Urinary bladder (tissue), 4 donors: Measurements from ENCODE around the gene SEMG2. TPM values are rescaled to one million over a fixed set of nuclear protein-coding genes. Genes with fewer than 3 reads are reported as not detected.

ENCODE experiments used
- DNase-seq: peaks from one replicate; pipeline ENCODE4 v3.0.0-alpha.2; 2015; ENCODE audit errors: extremely low spot score
- H3K27ac ChIP-seq: one replicate; pipeline ENCODE4 v1.5.1; 2013; ENCODE audit warnings: low read depth, mild to moderate bottlenecking, moderate library complexity
- H3K36me3 ChIP-seq: one replicate; pipeline ENCODE4 v1.6.1; 2013; ENCODE audit warnings: mild to moderate bottlenecking, moderate library complexity; ENCODE audit not compliant: insufficient read depth
- H3K4me1 ChIP-seq: one replicate; pipeline ENCODE4 v1.6.1; 2013; ENCODE audit warnings: mild to moderate bottlenecking, moderate library complexity; ENCODE audit not compliant: insufficient read depth
- H3K4me3 ChIP-seq: one replicate; pipeline ENCODE4 v1.5.1; 2013; ENCODE audit warnings: low read depth, low read length
- WGBS: extraction: QIAGEN DNeasy Blood & Tissue Kit; methylation state at CpG from one replicate; pipeline ENCODE4 v1.1.7; 2013; 5-methylcytosine and 5-hydroxymethylcytosine counted together
- polyA plus RNA-seq: library from polyadenylated mRNA; stranded (reverse); fragments of 200-250 nt; gene quantifications from one replicate; pipeline ENCODE4 v1.2.3, GENCODE V29; 2013
- total RNA-seq: library from RNA; depleted of rRNA; stranded (reverse); fragments of >200 nt; gene quantifications from one replicate; pipeline ENCODE4 v1.2.3, GENCODE V29; 2014
- donor health status: healthy with polysubstance abuse.
- donor health status: healthy.

Gene SEMG2, protein sequence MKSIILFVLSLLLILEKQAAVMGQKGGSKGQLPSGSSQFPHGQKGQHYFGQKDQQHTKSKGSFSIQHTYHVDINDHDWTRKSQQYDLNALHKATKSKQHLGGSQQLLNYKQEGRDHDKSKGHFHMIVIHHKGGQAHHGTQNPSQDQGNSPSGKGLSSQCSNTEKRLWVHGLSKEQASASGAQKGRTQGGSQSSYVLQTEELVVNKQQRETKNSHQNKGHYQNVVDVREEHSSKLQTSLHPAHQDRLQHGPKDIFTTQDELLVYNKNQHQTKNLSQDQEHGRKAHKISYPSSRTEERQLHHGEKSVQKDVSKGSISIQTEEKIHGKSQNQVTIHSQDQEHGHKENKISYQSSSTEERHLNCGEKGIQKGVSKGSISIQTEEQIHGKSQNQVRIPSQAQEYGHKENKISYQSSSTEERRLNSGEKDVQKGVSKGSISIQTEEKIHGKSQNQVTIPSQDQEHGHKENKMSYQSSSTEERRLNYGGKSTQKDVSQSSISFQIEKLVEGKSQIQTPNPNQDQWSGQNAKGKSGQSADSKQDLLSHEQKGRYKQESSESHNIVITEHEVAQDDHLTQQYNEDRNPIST
- total RNA-seq: not detected
- polyA plus RNA-seq: not detected

DNA sequence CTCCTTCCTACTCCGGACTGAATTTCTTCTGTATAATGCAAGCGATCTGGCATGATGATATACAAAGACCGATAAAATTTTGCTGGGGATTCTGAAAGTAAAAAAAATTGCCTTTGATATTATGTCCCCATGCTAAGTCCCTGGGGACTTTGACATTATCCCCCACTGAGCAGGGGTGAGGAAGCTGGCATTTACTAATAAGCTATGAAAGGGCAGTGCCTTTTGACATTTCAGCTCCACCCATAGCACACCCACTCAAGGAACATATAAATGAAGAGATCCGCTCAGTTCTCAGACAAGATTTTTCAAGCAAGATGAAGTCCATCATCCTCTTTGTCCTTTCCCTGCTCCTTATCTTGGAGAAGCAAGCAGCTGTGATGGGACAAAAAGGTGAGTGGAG lies at the start of gene SEMG2:
TSS of gene SEMG2 (plus strand) at position 298 of the 400 bp plus-strand sequence. CDS start at position 315, 17 bp downstream.
- H3K27ac ChIP-seq: no peak within 1 kb of the TSS
- no peaks in the 10 kb centered on the region for H3K36me3 ChIP-seq
- no peak for DNase-seq
- no peak within 1 kb of the TSS for H3K4me3 ChIP-seq
- H3K4me1 ChIP-seq: no peaks in the 10 kb centered on the region
- 89% methylated on average over 4 of the region's 4 CpGs for WGBS

DNA sequence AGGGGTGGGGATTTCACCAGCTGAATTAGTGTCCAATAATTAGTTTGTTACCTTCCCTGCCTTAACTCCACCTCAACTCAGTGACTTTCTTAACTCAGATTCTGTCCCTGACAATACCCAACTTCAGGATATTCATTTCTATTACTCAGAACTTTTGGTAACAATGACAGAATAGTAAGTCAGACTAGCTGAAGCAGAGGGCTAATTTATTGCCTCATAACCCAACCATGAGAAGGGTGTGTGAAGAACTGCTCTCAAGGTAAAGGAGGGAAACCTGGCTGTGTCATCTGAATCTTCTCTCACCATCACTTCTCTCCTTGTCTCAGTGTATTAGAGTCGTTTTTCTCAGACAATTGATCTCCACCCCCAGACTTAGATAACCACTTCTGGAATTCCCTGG lies 47.7 kb upstream of the SEMG2 start:
- Histone ChIP-seq H3K4me3 (no peak overlapping the region), H3K4me1 (no peaks in the 10 kb centered on the region), H3K27ac (no peak overlapping the region), H3K36me3 (no peaks in the 10 kb centered on the region)
- DNase-seq: no peak
- WGBS: 21% methylated on average over 1 of the region's 1 CpG

DNA sequence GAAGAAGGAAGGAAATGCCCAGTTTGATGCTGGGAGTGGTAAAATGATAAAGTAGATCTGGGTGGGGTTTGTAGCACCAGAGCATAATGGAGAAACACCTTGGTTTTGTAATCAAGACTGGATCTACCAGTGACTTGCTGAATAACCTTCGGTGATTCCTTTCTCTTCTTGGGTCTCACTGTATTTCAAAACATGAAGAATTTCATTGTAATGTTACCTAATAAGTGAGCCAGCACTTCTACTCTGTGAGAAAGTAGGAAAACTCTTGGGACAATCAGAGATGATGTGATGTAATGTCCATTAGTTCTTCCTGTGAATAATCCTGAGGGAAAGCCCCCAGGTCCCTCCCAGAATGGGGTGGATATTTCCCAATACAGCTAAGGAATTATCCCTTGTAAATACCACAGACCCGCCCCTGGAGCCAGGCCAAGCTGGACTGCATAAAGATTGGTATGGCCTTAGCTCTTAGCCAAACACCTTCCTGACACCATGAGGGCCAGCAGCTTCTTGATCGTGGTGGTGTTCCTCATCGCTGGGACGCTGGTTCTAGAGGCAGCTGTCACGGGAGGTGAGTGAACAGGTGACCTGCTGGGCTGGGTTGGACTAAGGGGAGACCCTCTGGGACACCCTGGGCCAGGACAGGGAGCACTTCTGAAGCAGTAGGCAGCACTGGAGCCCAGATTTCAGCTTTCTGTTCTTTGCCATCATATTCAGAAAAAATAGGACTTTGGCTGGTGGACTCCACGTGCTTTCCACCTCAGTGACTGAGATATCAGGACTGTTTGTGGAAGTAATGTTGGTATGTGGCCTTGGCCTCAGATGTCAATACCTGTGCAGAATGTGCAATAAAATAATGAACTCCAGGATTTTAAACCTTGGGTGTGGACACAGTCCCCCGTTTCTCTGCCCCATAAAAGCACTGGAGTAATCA lies 46.5 kb upstream of the SEMG2 start, which contains the start of gene PI3:
TSS of gene PI3 (plus strand) at position 469 of the 931 bp plus-strand sequence. CDS start at position 490, 21 bp downstream.
- 66% methylated on average over 8 of the region's 8 CpGs for WGBS
- no peak for DNase-seq
- no peak within 1 kb of the TSS for H3K4me3 ChIP-seq

DNA sequence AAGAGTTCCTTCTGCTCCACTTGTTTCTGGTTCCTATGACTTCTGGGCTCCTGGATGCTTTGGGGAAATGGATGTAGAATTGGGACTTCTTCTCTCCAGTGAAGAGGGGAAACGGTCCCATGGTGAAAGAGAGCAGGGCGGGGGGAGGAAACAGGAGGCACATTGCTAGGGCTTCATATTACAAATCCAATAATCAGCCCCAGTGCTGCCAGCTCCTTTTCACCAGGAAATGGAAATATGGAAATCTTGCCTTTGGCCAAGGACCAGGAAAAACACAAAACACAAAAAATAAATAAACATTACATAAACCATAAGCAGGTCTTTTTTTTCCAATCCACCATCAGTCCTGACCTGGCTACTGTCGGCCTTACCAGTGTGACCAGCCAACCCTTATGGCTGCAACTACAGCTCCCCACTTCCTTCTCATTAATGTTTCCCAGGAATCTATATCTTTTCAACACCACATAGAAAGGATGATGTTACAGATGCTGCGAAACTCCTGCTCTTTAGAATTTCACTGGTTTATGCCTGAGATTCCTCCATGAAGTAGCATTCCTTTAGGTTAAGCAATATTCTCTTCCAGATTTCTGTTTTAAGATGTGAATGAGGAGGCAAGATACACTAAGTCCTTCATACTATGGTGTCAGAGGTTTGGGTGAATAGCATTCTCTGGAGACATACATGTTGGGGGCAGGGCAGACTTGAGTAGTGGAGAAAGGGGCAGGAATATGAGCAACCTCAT lies 44.5 kb upstream of the SEMG2 start:
- WGBS: 66% methylated on average over 4 of the region's 4 CpGs
- H3K27ac ChIP-seq: no peak overlapping the region
- DNase-seq: no peak

More for the DNA sequence above, 46.5 kb upstream of the SEMG2 start, which contains the start of gene PI3:
- Histone ChIP-seq H3K27ac (no peak within 1 kb of the TSS), H3K36me3 (no peaks in the 10 kb centered on the region), H3K4me1 (no peaks in the 10 kb centered on the region)

DNA sequence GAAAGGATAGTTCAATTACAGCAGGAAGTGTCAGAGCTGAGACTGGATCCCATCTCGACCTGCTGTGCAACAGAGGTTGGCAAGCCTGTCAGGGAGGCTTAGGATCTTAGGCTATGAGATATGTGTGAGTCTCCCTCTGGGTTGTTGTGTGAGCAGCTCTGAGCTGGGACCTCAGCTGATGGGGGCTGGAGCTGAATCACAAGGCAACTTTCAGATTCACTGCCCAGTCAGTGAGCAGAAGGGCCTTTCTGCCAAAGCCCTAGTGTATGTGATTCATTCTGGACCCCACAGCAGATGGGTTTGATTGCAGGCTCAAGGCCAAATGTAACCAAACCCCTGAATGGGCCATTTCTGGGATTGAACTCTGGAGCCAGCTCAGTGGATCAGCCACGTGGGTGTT lies 42.0 kb upstream of the SEMG2 start:
- no peak for DNase-seq
- Histone ChIP-seq H3K4me3 (no peak overlapping the region), H3K4me1 (no peaks in the 10 kb centered on the region), H3K36me3 (no peaks in the 10 kb centered on the region), H3K27ac (no peak overlapping the region)
- WGBS: 53% methylated on average over 2 of the region's 2 CpGs

More for the DNA sequence above, 44.5 kb upstream of the SEMG2 start:
- Histone ChIP-seq H3K4me1 (no peaks in the 10 kb centered on the region), H3K36me3 (no peaks in the 10 kb centered on the region), H3K4me3 (no peak overlapping the region)

DNA sequence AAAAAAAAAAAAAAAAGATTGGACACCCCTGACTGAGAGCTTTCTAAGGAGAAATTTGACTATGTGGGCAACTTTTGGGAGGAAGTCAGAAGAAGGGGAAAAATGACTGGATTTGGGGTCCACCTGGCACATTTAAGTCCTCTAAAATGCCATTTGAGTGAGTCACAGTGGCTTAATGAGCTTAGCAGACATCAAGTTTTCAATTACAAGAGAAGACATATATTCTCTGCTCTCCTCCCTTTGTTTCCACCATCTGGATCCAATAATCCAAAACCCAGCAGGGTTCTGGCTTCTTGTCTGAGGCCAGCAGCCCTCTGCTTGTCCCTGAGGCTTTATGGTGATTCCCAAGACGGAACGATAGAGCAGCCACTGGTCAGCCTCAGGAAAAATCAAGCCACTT lies 39.5 kb upstream of the SEMG2 start:
- 45% methylated on average over 2 of the region's 2 CpGs for WGBS
- Histone ChIP-seq H3K4me1 (no peaks in the 10 kb centered on the region), H3K4me3 (no peak overlapping the region), H3K27ac (no peak overlapping the region), H3K36me3 (no peaks in the 10 kb centered on the region)
- DNase-seq: no peak

DNA sequence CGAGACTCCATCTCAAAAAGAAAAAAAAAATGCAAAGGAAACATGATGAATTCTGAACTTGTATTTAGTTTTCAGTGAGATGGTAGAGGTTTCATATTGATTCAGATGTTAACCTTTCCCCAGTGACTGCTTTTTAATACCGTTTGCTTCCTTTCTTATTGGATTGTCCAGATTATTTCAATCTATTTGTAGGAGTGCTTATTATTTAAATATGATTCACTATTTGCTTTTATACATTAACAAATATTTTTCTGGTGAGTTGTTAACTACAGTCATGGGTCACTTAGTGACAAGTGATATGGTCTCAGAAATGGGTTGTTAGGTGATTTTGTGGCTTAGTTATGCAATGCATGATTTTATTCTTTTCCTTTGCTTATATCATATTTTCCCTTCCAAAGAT lies 38.1 kb upstream of the SEMG2 start:
- Histone ChIP-seq H3K27ac (no peak overlapping the region), H3K36me3 (no peaks in the 10 kb centered on the region), H3K4me1 (no peaks in the 10 kb centered on the region), H3K4me3 (no peak overlapping the region)
- 86% methylated on average over 2 of the region's 2 CpGs for WGBS
- no peak for DNase-seq

DNA sequence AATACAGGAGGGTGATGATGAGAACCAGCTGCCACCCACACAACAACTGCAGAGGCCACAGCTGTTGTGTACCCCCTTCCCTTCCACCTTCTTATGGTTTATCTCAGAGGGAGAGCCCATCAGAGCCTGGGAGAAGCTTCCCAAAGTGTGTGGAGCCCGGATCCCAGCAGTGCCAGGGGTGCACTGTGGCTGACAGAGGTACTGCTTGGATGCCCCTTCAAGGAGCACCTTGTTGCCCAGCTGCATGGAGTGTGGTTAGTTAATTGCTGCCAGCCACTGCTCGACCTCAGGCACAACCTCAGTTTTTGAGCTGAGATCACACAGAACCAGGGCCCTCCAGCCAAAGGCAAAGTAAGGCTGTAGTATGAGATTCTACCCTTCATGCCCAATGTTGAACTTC lies 33.5 kb upstream of the SEMG2 start:
- no peak for DNase-seq
- Histone ChIP-seq H3K4me1 (no peaks in the 10 kb centered on the region), H3K4me3 (no peak overlapping the region), H3K27ac (no peak overlapping the region), H3K36me3 (no peaks in the 10 kb centered on the region)
- 65% methylated on average over 2 of the region's 2 CpGs for WGBS

DNA sequence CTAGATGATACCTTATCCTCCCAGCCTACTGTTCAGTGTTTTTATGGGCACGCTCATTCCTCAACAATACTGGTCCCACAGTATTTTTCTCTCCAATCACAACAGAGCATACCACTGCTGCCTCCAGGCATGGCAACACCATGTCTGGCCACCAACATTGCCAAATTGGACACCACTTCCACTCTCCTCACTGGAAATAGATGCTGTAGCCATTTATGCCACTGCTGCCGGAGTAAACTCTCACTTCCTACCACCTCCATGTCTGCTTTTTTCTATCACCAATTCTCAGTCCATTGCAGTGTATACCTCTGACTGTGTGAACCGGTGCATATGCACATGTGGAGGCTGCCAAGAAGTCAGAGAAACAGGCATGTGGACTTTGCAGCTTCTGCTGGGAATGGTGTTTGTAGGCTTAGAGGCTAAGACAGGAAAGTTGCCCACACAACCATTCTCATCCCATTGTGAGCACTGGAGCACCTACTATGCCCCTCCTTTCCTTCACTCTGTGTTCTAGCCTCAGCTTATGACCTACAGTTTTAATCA lies 32.0 kb upstream of the SEMG2 start:
- H3K4me3 ChIP-seq: no peak overlapping the region
- H3K27ac ChIP-seq: no peak overlapping the region
- WGBS: 87% methylated on average over 3 of the region's 3 CpGs
- no peaks in the 10 kb centered on the region for H3K4me1 ChIP-seq
- no peaks in the 10 kb centered on the region for H3K36me3 ChIP-seq
- no peak for DNase-seq

DNA sequence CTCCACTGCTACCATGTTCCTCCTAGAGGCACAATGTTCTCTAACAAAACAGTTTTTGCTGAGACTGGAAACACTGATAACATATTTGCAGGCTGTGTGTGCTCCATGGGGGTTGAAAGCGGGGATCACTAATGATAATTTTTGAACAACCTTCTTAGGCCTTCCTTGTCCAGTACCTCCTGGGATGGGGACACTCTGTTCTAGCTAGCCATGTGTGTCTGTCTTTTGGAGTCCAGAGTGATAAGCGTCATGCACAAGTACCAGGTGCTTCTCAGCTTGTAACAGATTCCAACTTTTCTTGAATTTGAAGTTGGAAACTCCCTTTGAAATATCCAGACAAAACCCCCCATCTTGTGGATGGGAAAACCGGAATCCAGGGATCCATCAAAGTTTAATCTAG lies 31.3 kb upstream of the SEMG2 start:
- DNase-seq: no peak
- Histone ChIP-seq H3K27ac (no peak overlapping the region), H3K4me1 (no peaks in the 10 kb centered on the region), H3K4me3 (no peak overlapping the region), H3K36me3 (no peaks in the 10 kb centered on the region)
- WGBS: 86% methylated on average over 3 of the region's 3 CpGs

DNA sequence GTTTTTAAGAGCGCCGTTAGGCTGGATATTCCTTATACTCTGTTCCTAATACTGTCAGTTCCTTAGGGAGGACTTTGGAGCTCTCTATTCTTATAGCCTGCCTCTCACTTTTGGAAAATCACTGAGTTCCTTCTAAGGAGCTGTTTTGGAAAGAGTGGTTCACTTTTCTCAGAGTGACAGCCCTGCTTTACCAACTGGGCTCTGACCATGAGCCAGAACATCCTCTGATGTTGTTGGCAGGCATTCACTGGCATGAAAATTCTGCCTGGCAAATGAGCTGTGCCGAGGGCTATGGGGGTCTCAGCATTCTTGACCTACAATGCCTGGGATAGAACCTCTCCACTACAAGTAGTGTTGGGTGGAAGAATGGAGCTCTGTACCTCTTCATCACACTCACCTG lies 29.2 kb upstream of the SEMG2 start:
- no peaks in the 10 kb centered on the region for H3K4me1 ChIP-seq
- no peak for DNase-seq
- H3K4me3 ChIP-seq: no peak overlapping the region
- H3K27ac ChIP-seq: no peak overlapping the region
- 87% methylated on average over 3 of the region's 3 CpGs for WGBS
- H3K36me3 ChIP-seq: no peaks in the 10 kb centered on the region

DNA sequence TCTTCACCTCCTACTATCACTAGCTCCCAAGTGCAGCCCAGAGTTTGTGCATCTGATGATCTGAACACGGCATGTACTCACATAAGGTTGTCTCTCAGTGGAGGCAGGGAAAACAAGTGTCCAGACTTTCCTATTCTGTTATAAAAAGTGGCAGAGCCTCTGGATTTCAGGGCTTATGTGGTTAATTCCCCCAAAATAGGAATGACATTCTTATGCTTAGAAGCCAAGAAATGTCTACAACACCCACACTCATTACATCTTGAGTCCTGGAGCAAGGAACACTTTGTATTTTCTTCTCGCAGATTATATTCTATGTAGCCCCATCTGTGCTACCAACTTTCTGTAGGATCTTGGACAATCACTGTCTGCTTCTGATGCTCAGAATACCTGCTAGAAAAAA lies 27.8 kb upstream of the SEMG2 start:
- DNase-seq: no peak
- H3K36me3 ChIP-seq: no peaks in the 10 kb centered on the region
- WGBS: 83% methylated on average over 2 of the region's 2 CpGs

DNA sequence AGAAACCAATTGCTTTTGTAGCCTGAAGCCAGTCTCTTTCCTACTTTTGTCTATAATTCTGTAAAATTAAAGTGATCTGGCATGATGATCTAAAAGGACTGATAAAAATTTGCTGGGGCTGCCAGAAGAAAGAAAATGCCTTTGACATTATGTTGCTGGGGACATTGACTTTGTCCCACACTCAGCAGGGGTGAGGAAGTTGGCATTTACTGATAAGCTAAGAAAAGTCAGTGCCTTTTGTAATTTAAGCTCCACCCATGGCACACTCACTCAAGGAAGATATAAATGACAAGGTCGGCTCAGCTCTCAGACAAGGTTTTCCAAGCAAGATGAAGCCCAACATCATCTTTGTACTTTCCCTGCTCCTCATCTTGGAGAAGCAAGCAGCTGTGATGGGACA lies 14.4 kb upstream of the SEMG2 start, which contains the start of gene SEMG1:
TSS of gene SEMG1 (plus strand) at position 309 of the 400 bp plus-strand sequence. CDS start at position 330, 21 bp downstream.
- no peaks in the 10 kb centered on the region for H3K36me3 ChIP-seq
- no peak within 1 kb of the TSS for H3K27ac ChIP-seq
- no peaks in the 10 kb centered on the region for H3K4me1 ChIP-seq
- H3K4me3 ChIP-seq: no peak within 1 kb of the TSS
- 41% methylated on average over 1 of the region's 1 CpG for WGBS
- no peak for DNase-seq

More for the DNA sequence above, 27.8 kb upstream of the SEMG2 start:
- Histone ChIP-seq H3K4me3 (no peak overlapping the region), H3K27ac (no peak overlapping the region), H3K4me1 (no peaks in the 10 kb centered on the region)
